Astrocyte (in vitro differentiated cells and primary cell): ENCODE results near the gene SPO11. TPM values are rescaled to one million over a fixed set of nuclear protein-coding genes. Genes with fewer than 3 reads are reported as not detected.

Source experiments
- DNase-seq: peaks from one replicate; pipeline ENCODE4 v3.0.0-alpha.2; 2010; ENCODE audit warnings: low read depth
- FAIRE-seq: peaks from 2 replicates; lab custom pipeline; 2011; peaks lifted over from hg19 to GRCh38; lab: Jason Lieb, UNC
- H2AFZ ChIP-seq: 2 replicates; pipeline ENCODE4 v1.6.0; 2012; ENCODE audit warnings: low read depth, low read length, inconsistent platforms
- H3K27ac ChIP-seq: 2 replicates; pipeline ENCODE4 v1.5.1; 2011; ENCODE audit warnings: low read depth, low read length, inconsistent platforms
- H3K27me3 ChIP-seq: 2 replicates; pipeline ENCODE4 v1.6.0; 2011; ENCODE audit warnings: low read length, inconsistent platforms; ENCODE audit not compliant: insufficient read depth
- H3K36me3 ChIP-seq: 2 replicates; pipeline ENCODE4 v1.5.1; 2011; ENCODE audit warnings: low read length, inconsistent platforms; ENCODE audit not compliant: insufficient read depth
- H3K4me1 ChIP-seq: 2 replicates; pipeline ENCODE4 v1.5.1; 2011; ENCODE audit warnings: low read length, inconsistent platforms; ENCODE audit not compliant: insufficient read depth
- H3K4me2 ChIP-seq: 2 replicates; pipeline ENCODE4 v1.6.0; 2012; ENCODE audit warnings: low read length, inconsistent platforms
- H3K4me3 ChIP-seq: 2 replicates; pipeline ENCODE4 v1.5.1; 2011; ENCODE audit warnings: low read depth, mild to moderate bottlenecking, low read length, inconsistent platforms; ENCODE audit not compliant: insufficient read depth
- H3K79me2 ChIP-seq: 2 replicates; pipeline ENCODE4 v1.6.0; 2012; ENCODE audit warnings: mild to moderate bottlenecking, low read length, inconsistent platforms; ENCODE audit not compliant: insufficient read depth
- H3K9ac ChIP-seq: 2 replicates; pipeline ENCODE4 v1.6.0; 2012; ENCODE audit warnings: mild to moderate bottlenecking, low read length, inconsistent platforms
- H3K9me3 ChIP-seq: 2 replicates; pipeline ENCODE4 v1.5.1; 2012; ENCODE audit warnings: low read depth, mild to moderate bottlenecking, low read length, inconsistent platforms; ENCODE audit not compliant: insufficient read depth
- H4K20me1 ChIP-seq: 2 replicates; pipeline ENCODE4 v1.6.0; 2012; ENCODE audit warnings: low read length, inconsistent platforms; ENCODE audit not compliant: insufficient read depth
- H3K27ac Mint-ChIP-seq: one replicate; pipeline ENCODE4 v1.8.0; 2021; ENCODE audit warnings: mild to moderate bottlenecking, mixed read lengths; ENCODE audit not compliant: unreplicated experiment
- H3K27me3 Mint-ChIP-seq: one replicate; pipeline ENCODE4 v1.8.0; 2021; ENCODE audit warnings: low read depth, mixed read lengths; ENCODE audit not compliant: unreplicated experiment
- H3K36me3 Mint-ChIP-seq: one replicate; pipeline ENCODE4 v1.8.0; 2021; ENCODE audit warnings: low read depth, mixed read lengths; ENCODE audit not compliant: unreplicated experiment
- H3K4me1 Mint-ChIP-seq: one replicate; pipeline ENCODE4 v1.8.0; 2021; ENCODE audit warnings: low read depth, mixed read lengths; ENCODE audit not compliant: unreplicated experiment
- H3K4me3 Mint-ChIP-seq: one replicate; pipeline ENCODE4 v1.8.0; 2021; ENCODE audit warnings: mild to moderate bottlenecking, moderate library complexity, mixed read lengths; ENCODE audit not compliant: unreplicated experiment
- H3K9me3 Mint-ChIP-seq: one replicate; pipeline ENCODE4 v1.8.0; 2021; ENCODE audit warnings: mild to moderate bottlenecking, mixed read lengths; ENCODE audit not compliant: unreplicated experiment
- CTCF ChIP-seq: IDR thresholded peaks from 2 replicates; pipeline ENCODE4 v1.5.1; 2011; ENCODE audit warnings: low read depth, mild to moderate bottlenecking, inconsistent platforms, low read length, moderate library complexity; ENCODE audit not compliant: insufficient read depth
- EZH2 ChIP-seq: IDR thresholded peaks from 2 replicates; pipeline ENCODE4 v1.6.1; 2012; ENCODE audit warnings: mild to moderate bottlenecking, low read length, inconsistent platforms; ENCODE audit not compliant: insufficient read depth
- total RNA-seq: library from RNA; stranded (reverse); gene quantifications from 2 replicates; pipeline ENCODE4 v1.2.1, GENCODE V29; 2021

The SPO11 gene
- total RNA-seq, 1 donor from 2014 or later, result not detected

DNA sequence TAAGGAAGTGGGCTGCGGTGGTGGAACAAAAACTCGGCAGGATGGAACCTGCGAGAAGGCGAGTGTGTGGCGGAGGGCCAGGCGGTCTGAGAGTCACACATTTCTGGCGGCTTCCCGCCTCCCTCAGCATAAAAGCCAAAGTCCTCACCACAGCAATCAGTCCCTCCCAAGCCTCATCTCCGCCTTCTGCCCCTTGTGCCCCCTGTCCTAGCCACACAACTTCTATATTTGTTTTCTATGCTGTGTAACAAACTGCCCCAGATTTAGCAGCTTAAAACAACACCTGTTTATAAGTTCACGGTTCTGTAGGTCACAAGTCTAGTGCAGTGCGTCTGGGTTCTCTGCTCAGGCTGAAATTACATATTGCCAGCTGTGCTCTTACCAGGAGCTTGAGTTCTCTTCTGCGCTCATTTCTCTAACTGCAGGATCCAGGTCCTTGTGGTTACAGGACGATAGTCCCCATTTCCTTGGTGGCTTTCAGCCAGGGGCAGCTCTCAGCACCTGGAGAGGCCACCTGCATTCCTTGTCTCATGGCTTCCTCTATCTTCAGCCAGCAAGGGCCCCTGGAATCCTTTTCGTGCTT, 11.7 kb upstream of the SPO11 start:
- Histone ChIP-seq H3K9ac (no peak overlapping the region), H3K4me1 (no peaks in the 10 kb centered on the region), H3K27me3 (peaks cover 11% of the 10 kb centered on the region), H3K27ac (no peak overlapping the region), H3K79me2 (no peaks in the 10 kb centered on the region), H3K4me3 (no peak overlapping the region), H4K20me1 (no peaks in the 10 kb centered on the region), H3K4me2 (no peak overlapping the region), H2AFZ (no peak overlapping the region), H3K36me3 (no peaks in the 10 kb centered on the region), H3K9me3 (no peaks in the 10 kb centered on the region)
- peaks cover 8% of the 10 kb centered on the region for H3K4me1 Mint-ChIP-seq
- no peak overlapping the region for H3K4me3 Mint-ChIP-seq
- DNase-seq (no peak), FAIRE-seq (no peak)
- peaks cover 43% of the 10 kb centered on the region for H3K27me3 Mint-ChIP-seq
- H3K27ac Mint-ChIP-seq, result no peak overlapping the region
- peaks cover 1% of the 10 kb centered on the region for H3K36me3 Mint-ChIP-seq
- TF ChIP-seq EZH2 (no peak), CTCF (no peak)
- peaks cover 2% of the 10 kb centered on the region for H3K9me3 Mint-ChIP-seq

- H3K79me2 ChIP-seq, result no peaks in the 10 kb centered on the region
- Mint-ChIP-seq H3K4me1 (peaks cover 9% of the 10 kb centered on the region), H3K4me3 (no peak overlapping the region), H3K27me3 (peaks cover 38% of the 10 kb centered on the region), H3K9me3 (peaks cover 2% of the 10 kb centered on the region), H3K36me3 (peaks cover 1% of the 10 kb centered on the region), H3K27ac (no peak overlapping the region)
- TF ChIP-seq EZH2 (no peak), CTCF (no peak)
- no peak overlapping the region for H3K27ac ChIP-seq
- H3K27me3 ChIP-seq, result peaks cover 11% of the 10 kb centered on the region
- DNase-seq, result no peak
- no peaks in the 10 kb centered on the region for H3K4me1 ChIP-seq
- no peaks in the 10 kb centered on the region for H3K9me3 ChIP-seq
- no peak overlapping the region for H3K4me3 ChIP-seq
- FAIRE-seq, result no peak
- H3K9ac ChIP-seq, result no peak overlapping the region
- no peak overlapping the region for H3K4me2 ChIP-seq
- H3K36me3 ChIP-seq, result no peaks in the 10 kb centered on the region
- no peaks in the 10 kb centered on the region for H4K20me1 ChIP-seq
- H2AFZ ChIP-seq, result no peak overlapping the region
These were observed 10.0 kb upstream of the SPO11 start for GRCh38 chr20:57319584-57319983.

DNA sequence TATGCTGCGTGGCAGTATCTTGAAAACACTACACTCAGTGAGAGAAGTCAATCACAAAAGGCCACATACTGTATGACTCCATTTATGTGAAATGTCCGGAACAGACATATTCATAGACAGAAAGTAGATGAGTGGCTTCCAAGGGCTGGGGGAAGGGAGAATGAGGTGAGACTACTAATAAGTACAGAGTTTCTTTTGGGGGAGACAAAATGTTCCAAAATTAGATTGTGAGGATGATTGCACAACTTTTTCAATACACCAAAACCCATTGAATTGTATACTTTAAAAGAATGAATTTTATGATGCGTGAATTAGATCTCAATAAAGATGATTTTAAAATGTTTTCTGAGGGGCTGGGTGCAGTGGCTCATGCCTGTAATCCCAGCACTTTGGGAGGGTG, 9.2 kb upstream of the SPO11 start:
- DNase-seq (no peak), FAIRE-seq (no peak)
- no peak overlapping the region for H3K27ac Mint-ChIP-seq
- Histone ChIP-seq H3K9ac (no peak overlapping the region), H3K36me3 (no peaks in the 10 kb centered on the region), H3K27me3 (peaks cover 11% of the 10 kb centered on the region), H3K9me3 (no peaks in the 10 kb centered on the region), H3K4me3 (no peak overlapping the region), H4K20me1 (no peaks in the 10 kb centered on the region), H2AFZ (no peak overlapping the region), H3K4me1 (no peaks in the 10 kb centered on the region), H3K27ac (no peak overlapping the region), H3K4me2 (no peak overlapping the region), H3K79me2 (no peaks in the 10 kb centered on the region)
- H3K27me3 Mint-ChIP-seq, result peaks cover 32% of the 10 kb centered on the region
- peaks cover 2% of the 10 kb centered on the region for H3K9me3 Mint-ChIP-seq
- H3K4me3 Mint-ChIP-seq, result no peak overlapping the region
- peaks cover 1% of the 10 kb centered on the region for H3K36me3 Mint-ChIP-seq
- TF ChIP-seq EZH2 (no peak), CTCF (no peak)
- H3K4me1 Mint-ChIP-seq, result peaks cover 7% of the 10 kb centered on the region
